Hepatic stellate cell (primary cell): Measurements from ENCODE around the gene TLR7.

Experiments used
- DNase-seq: peaks from one replicate; pipeline ENCODE4 v3.0.0; 2011; ENCODE audit warnings: low spot score

Gene TLR7

DNA sequence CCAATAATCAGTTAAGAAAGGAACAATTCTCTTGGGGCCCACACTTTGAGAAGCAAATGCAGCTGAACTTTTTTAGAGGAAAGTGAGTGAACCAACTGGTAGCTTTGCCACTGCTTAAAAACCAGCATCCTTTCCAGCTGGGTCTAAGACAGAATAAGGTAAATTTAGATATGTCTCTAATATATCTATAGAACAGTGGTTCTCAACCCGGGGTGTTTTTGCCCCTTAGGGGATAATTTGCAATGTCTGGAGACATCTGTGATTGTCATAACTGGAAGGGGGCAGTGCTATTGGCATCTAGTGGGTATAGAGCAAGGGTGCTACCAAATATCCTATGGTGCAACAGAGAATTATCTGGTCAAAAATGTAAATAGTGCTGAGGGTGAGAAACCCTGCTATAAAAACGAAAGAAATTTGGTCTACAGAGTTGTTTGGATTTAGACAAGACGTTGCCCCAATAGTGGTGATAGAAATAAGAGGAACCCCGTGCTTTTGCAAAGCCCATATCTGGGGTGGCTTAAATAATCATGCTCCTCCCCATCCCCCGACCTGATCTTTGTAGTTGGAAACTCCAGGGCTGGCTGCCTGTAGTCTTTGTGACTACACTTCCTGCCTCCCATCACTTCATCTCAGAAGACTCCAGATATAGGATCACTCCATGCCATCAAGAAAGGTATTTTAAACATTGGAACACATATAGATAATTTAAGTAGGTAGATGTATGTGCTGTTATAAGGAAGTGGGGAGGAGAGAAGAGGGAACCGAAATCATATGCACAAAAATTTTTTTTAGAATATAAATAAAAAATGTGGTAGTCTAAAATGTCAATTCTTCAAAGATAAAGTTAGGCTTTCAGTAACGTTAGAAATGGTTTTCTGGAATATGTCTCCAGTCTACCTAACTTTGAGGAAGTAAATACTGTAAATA is at the start of gene TLR7:
TLR7 (plus strand) TSS at position 622 of the 927 bp plus-strand sequence. CDS start 507 bp downstream, outside the sequence.
- DNase-seq = no peak

GRCh38 chrX:12817528-12817927 is 49.3 kb upstream of the TLR7 start:
- DNase-seq = no peak

GRCh38 chrX:12819222-12819621 is 47.6 kb upstream of the TLR7 start:
- DNase-seq = no peak

GRCh38 chrX:12820737-12821136 is 46.1 kb upstream of the TLR7 start:
- DNase-seq = no peak

- no peak for DNase-seq
Observed at GRCh38 chrX:12824944-12825343, 41.9 kb upstream of the TLR7 start.

- DNase-seq = peak; percentile 49
Observed at GRCh38 chrX:12825801-12826200, 41.1 kb upstream of the TLR7 start.

- no peak for DNase-seq
Observed at GRCh38 chrX:12843061-12843667, 23.7 kb upstream of the TLR7 start.

DNA sequence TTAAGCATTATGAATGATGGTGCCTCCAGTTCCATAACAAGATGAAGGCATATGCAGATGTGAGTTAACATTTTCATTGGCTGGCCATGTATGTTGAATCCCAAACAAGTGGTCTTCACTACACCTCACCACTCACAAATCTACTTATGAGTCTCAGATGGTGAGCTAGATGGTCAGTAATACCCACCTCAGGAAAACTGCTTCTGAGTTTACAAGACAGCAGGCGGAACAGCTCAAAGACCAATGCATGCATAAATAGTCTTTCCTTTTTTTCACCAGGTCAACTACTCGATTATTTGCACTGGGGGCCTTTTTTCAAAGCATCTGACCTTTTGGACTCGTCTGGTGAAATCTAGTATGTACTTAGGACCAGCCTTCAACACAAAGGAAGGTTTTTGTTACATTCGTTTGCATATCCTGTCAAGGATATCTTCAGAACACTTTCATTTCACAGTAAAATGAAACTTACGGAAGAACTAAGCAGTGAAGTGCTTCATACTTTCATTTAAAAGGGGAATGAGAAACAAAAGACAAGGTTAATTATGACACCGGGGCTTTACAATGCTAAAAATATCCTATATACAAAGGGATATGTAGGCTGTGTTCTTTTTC is 23.1 kb upstream of the TLR7 start:
- DNase-seq = no peak

GRCh38 chrX:12844319-12844718 is 22.6 kb upstream of the TLR7 start:
- no peak for DNase-seq

- DNase-seq = peak; percentile 3
Observed at GRCh38 chrX:12865359-12865758, 1.5 kb upstream of the TLR7 start.

DNA sequence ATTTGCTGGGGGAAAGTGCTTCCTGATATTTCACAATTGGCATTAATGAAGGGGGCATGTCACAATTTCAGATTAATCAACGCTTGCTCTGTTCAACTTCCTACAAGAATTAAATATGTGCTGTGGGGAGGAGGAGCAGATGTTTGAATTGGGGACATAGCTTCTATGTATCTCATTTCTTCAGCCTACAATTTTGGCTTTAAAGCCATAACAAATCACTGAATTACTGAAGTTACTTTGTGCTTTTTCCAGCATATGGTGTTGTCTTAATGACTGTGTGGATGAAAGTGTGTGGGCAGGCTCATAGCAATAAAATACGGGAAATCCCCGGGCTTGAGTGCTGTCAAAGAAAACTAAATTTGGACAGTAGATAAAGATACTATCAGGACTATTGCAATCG is 813 bp downstream of the TLR7 start:
- no peak for DNase-seq

GRCh38 chrX:12868747-12869146 is 1.9 kb downstream of the TLR7 start:
- DNase-seq = no peak

GRCh38 chrX:12871257-12871656 is 4.4 kb downstream of the TLR7 start:
- DNase-seq = no peak

- no peak for DNase-seq
Observed at GRCh38 chrX:12872741-12873140, 5.9 kb downstream of the TLR7 start.

GRCh38 chrX:12874581-12874980 is 7.7 kb downstream of the TLR7 start:
- no peak for DNase-seq

DNA sequence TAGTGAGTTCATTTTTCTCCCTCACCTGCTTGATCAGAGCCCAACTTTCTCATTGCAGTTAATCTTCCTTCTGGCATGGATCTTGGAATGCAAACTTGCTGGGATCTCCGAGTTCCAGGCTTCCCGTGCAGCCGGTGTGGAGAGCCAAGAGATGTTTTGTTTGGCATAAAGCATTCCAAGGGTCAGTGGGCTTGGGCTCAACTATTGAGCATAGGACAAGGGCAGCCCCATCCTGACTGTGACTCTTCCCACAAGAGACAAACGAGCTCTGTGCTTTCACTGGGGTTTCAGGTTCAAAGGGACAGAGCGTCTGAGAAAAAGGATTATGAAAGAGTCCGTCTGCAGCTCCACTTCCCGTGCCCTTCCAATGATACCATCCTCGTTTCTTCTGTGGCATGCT is 10.5 kb downstream of the TLR7 start:
- no peak for DNase-seq

DNA sequence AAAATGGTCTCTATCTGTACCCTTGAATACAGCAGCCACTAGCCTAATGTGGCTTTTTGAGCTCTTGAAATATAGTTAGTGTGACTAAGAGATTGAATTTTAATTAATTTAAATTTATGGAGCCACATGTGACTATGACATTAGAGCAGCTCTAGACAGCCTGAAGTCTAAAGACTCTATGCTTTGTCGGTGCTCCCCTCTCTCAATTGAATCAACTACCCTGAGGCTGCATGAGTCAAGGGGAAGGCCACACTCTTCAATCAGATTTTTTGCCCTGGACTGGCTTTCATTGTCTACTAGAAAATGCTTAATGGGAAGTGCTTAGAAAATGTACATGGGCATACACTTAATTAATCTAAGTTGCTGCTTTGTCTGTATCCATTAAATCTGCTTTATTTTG is 11.7 kb downstream of the TLR7 start:
- no peak for DNase-seq

DNA sequence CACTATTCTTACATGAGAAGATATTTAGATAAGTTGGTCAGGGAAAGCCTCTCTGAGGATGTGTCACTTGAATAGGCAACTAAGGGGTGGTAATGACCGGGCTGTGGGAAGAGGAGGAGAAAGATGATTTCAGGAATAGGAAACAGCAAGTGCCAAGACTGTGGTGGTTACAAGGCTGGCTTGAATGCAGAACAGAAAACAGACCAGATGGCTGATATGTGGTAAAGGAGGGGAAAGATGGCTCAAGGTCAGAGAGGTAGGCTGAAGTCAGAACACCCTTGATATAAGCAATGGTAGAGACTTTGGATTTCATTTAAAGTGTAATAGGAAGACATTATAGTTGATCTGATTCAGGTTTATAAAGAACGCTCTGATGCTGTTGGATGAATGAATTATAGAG is 15.0 kb downstream of the TLR7 start:
- no peak for DNase-seq

DNA sequence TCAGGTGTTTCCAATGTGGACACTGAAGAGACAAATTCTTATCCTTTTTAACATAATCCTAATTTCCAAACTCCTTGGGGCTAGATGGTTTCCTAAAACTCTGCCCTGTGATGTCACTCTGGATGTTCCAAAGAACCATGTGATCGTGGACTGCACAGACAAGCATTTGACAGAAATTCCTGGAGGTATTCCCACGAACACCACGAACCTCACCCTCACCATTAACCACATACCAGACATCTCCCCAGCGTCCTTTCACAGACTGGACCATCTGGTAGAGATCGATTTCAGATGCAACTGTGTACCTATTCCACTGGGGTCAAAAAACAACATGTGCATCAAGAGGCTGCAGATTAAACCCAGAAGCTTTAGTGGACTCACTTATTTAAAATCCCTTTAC is 18.6 kb downstream of the TLR7 start:
- DNase-seq = no peak

GRCh38 chrX:12886545-12886944 is 19.7 kb downstream of the TLR7 start:
- DNase-seq = no peak

DNA sequence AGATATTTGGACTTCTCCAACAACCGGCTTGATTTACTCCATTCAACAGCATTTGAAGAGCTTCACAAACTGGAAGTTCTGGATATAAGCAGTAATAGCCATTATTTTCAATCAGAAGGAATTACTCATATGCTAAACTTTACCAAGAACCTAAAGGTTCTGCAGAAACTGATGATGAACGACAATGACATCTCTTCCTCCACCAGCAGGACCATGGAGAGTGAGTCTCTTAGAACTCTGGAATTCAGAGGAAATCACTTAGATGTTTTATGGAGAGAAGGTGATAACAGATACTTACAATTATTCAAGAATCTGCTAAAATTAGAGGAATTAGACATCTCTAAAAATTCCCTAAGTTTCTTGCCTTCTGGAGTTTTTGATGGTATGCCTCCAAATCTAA is 20.3 kb downstream of the TLR7 start:
- no peak for DNase-seq

DNA sequence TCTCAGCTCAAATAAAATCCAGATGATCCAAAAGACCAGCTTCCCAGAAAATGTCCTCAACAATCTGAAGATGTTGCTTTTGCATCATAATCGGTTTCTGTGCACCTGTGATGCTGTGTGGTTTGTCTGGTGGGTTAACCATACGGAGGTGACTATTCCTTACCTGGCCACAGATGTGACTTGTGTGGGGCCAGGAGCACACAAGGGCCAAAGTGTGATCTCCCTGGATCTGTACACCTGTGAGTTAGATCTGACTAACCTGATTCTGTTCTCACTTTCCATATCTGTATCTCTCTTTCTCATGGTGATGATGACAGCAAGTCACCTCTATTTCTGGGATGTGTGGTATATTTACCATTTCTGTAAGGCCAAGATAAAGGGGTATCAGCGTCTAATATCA is 20.9 kb downstream of the TLR7 start:
- no peak for DNase-seq

DNA sequence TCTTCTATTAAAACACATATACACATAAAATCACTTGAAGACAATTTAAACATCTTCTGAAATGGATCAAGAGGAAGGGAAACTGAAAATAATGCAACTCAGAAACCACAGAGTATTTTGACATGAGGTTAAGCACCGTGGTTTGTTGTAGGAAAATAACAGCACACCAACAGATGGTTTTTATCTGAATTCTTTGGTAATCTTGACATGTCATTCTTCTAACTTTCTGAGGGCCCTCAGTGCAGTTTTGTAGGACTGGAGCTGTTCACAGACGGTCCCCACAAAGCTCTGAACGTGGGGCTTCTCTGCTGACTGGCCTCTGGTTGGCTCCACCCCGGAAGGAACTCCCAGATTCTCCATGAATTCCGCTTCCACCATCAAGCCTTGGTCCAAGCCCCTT is 23.6 kb downstream of the TLR7 start:
- no peak for DNase-seq
